Suprapubic skin (tissue), 4 donors: ENCODE data around the gene ABCC2. TPM values are rescaled to one million over a fixed set of nuclear protein-coding genes. Genes with fewer than 3 reads are reported as not detected.
"Not testable (repeated sequence)": the region's sequence is repeated elsewhere in the genome, so short reads cannot be mapped to it uniquely, and the experiment has no call there.

Experiments used
- DNase-seq, 2 donors: peaks; one replicate each; pipeline ENCODE4 v3.0.0-alpha.2; 2019; ENCODE audit warnings: low spot score in 2 of 2
- H3K27ac ChIP-seq: fragments of 200-600 bp; sonication (generic); one replicate; pipeline ENCODE4 v1.5.1; 2019
- H3K27me3 ChIP-seq: fragments of 200-600 bp; sonication (generic); one replicate; pipeline ENCODE4 v1.5.1; 2019
- H3K36me3 ChIP-seq: fragments of 200-600 bp; sonication (generic); one replicate; pipeline ENCODE4 v1.5.1; 2019
- H3K4me1 ChIP-seq: fragments of 200-600 bp; sonication (generic); one replicate; pipeline ENCODE4 v1.5.1; 2019
- H3K4me3 ChIP-seq: fragments of 200-600 bp; sonication (generic); one replicate; pipeline ENCODE4 v1.5.1; 2019; ENCODE audit warnings: mild to moderate bottlenecking
- H3K9me3 ChIP-seq: fragments of 200-600 bp; sonication (generic); one replicate; pipeline ENCODE4 v1.5.1; 2019
- CTCF ChIP-seq, 2 donors: fragments of 200-600 bp in 1 of 2; fragments of 450-650 bp in 1 of 2; sonication (generic) in 1 of 2; IDR thresholded peaks; one replicate each; pipeline ENCODE4 v1.5.1; 2016 to 2019; ENCODE audit warnings: antibody characterized with exemption in 2 of 2, mild to moderate bottlenecking in 1 of 2, moderate library complexity in 1 of 2
- EP300 ChIP-seq: sonication (generic); formaldehyde crosslinking; IDR thresholded peaks from one replicate; pipeline ENCODE4 v1.6.1; 2017; ENCODE audit warnings: antibody characterized with exemption
- POLR2A ChIP-seq, 2 donors: fragments of 450-650 bp; IDR thresholded peaks; one replicate each; pipeline ENCODE4 v1.6.1; 2017; ENCODE audit warnings: antibody characterized with exemption in 2 of 2, mild to moderate bottlenecking in 2 of 2, moderate library complexity in 2 of 2
- POLR2AphosphoS5 ChIP-seq, 3 donors: sonication (generic); formaldehyde crosslinking; IDR thresholded peaks; one replicate each; pipeline ENCODE4 v1.6.1; 2017; ENCODE audit warnings: antibody characterized with exemption in 3 of 3
- WGBS: methylation state at CpG from one replicate; pipeline ENCODE4 v1.1.5; 2018; 5-methylcytosine and 5-hydroxymethylcytosine counted together
- total RNA-seq, 4 donors: library from RNA; depleted of rRNA; stranded (reverse); fragments of >200 nt; gene quantifications; one replicate each; pipeline ENCODE4 v1.1.0, GENCODE V29; 2016

Gene ABCC2
- total RNA-seq, 4 donors from 2014 or later, result 1.4 to 4.4 (median 2.7) TPM

GRCh38 chr10:99834410-99834809 lies 52.0 kb downstream of the ABCC2 start:
- WGBS, result 95% methylated on average over 4 of the region's 4 CpGs

GRCh38 chr10:99835947-99836346 lies 53.5 kb downstream of the ABCC2 start:
- Histone ChIP-seq H3K4me1 (no peaks in the 10 kb centered on the region), H3K9me3 (no peaks in the 10 kb centered on the region), H3K27ac (no peak overlapping the region), H3K36me3 (no peaks in the 10 kb centered on the region), H3K4me3 (no peak overlapping the region), H3K27me3 (no peaks in the 10 kb centered on the region)
- WGBS, result 79% methylated on average over 8 of the region's 8 CpGs
- no peak for TF ChIP-seq CTCF (IDR thresholded peaks at IDR 0.05)
- no peak for TF ChIP-seq POLR2A (IDR thresholded peaks at IDR 0.05)
- TF ChIP-seq EP300, result no peak
- no peak for TF ChIP-seq POLR2AphosphoS5 (IDR thresholded peaks at IDR 0.05)
- DNase-seq, result no peak

More at GRCh38 chr10:99834410-99834809, 52.0 kb downstream of the ABCC2 start:
- Histone ChIP-seq H3K27me3 (no peaks in the 10 kb centered on the region), H3K36me3 (no peaks in the 10 kb centered on the region), H3K4me1 (no peaks in the 10 kb centered on the region), H3K9me3 (no peaks in the 10 kb centered on the region), H3K4me3 (no peak overlapping the region), H3K27ac (no peak overlapping the region)
- DNase-seq, result no peak
- TF ChIP-seq EP300, result no peak
- no peak for TF ChIP-seq CTCF (IDR thresholded peaks at IDR 0.05)
- no peak for TF ChIP-seq POLR2A (IDR thresholded peaks at IDR 0.05)
- TF ChIP-seq POLR2AphosphoS5 (IDR thresholded peaks at IDR 0.05), result no peak

- WGBS, result 57% methylated on average over 2 of the region's 2 CpGs
- H3K4me3 ChIP-seq, result no peak overlapping the region
- no peak for DNase-seq
- no peaks in the 10 kb centered on the region for H3K4me1 ChIP-seq
- H3K36me3 ChIP-seq, result no peaks in the 10 kb centered on the region
- TF ChIP-seq POLR2AphosphoS5 (IDR thresholded peaks at IDR 0.05), result no peak
- no peak for TF ChIP-seq POLR2A (IDR thresholded peaks at IDR 0.05)
- no peak for TF ChIP-seq CTCF (IDR thresholded peaks at IDR 0.05)
- TF ChIP-seq EP300, result no peak
- no peaks in the 10 kb centered on the region for H3K9me3 ChIP-seq
- H3K27ac ChIP-seq, result no peak overlapping the region
- no peaks in the 10 kb centered on the region for H3K27me3 ChIP-seq
These were observed 54.3 kb downstream of the ABCC2 start for GRCh38 chr10:99836711-99837110.

- H3K27me3 ChIP-seq, H3K4me3 ChIP-seq, H3K36me3 ChIP-seq, H3K27ac ChIP-seq, DNase-seq, H3K9me3 ChIP-seq, H3K4me1 ChIP-seq: not testable (repeated sequence)
- WGBS, result 83% methylated on average over 2 of the region's 2 CpGs
These were observed 58.4 kb downstream of the ABCC2 start for GRCh38 chr10:99840859-99841258.

- H3K36me3 ChIP-seq, result no peaks in the 10 kb centered on the region
- H3K27me3 ChIP-seq, result no peaks in the 10 kb centered on the region
- 84% methylated on average over 7 of the region's 7 CpGs for WGBS
- no peak overlapping the region for H3K27ac ChIP-seq
- H3K9me3 ChIP-seq, result no peaks in the 10 kb centered on the region
- H3K4me1 ChIP-seq, result peaks cover 9% of the 10 kb centered on the region
- no peak for TF ChIP-seq EP300
- TF ChIP-seq POLR2AphosphoS5 (IDR thresholded peaks at IDR 0.05), result no peak
- no peak overlapping the region for H3K4me3 ChIP-seq
- no peak for DNase-seq
These were observed 59.3 kb downstream of the ABCC2 start for GRCh38 chr10:99841746-99842145.

GRCh38 chr10:99843310-99843709 lies 60.9 kb downstream of the ABCC2 start:
- 78% methylated on average over 3 of the region's 3 CpGs for WGBS
- Histone ChIP-seq H3K4me1 (peaks cover 9% of the 10 kb centered on the region), H3K4me3 (no peak overlapping the region), H3K27me3 (no peaks in the 10 kb centered on the region), H3K36me3 (no peaks in the 10 kb centered on the region), H3K9me3 (no peaks in the 10 kb centered on the region), H3K27ac (no peak overlapping the region)
- DNase-seq, result no peak
- TF ChIP-seq EP300 (no peak), POLR2AphosphoS5 (IDR thresholded peaks at IDR 0.05) (no peak), CTCF (IDR thresholded peaks at IDR 0.05) (no peak), POLR2A (IDR thresholded peaks at IDR 0.05) (no peak)
